Transverse colon (tissue), 4 donors: ENCODE results near the gene C15orf62.

Experiments used
- EP300 ChIP-seq: sonication (generic); formaldehyde crosslinking; IDR thresholded peaks from one replicate; pipeline ENCODE4 v1.6.1; 2017; ENCODE audit warnings: antibody characterized with exemption, low read depth
- POLR2A ChIP-seq: fragments of 450-650 bp; IDR thresholded peaks from one replicate; pipeline ENCODE4 v1.6.1; 2016; ENCODE audit warnings: antibody characterized with exemption, mild to moderate bottlenecking, moderate library complexity
- POLR2AphosphoS5 ChIP-seq, 3 donors: sonication (generic); formaldehyde crosslinking; IDR thresholded peaks; one replicate each; pipeline ENCODE4 v1.6.1; 2016; ENCODE audit warnings: antibody characterized with exemption in 3 of 3
- TF ChIP-seq, protein P1 (sequence below), 5 experiments: fragments of 200-600 bp in 3 of 5; fragments of 450-650 bp in 2 of 5; sonication (generic) in 3 of 5; IDR thresholded peaks; 1 replicate in 2 of 5; 2 replicates in 3 of 5; pipeline ENCODE4 v1.5.1; 2016 to 2017; ENCODE audit warnings: antibody characterized with exemption in 5 of 5, inconsistent platforms in 3 of 5, mild to moderate bottlenecking in 2 of 5, moderate library complexity in 1 of 5

GRCh38 chr15:40768521-40769273 lies 1.1 kb upstream of the C15orf62 start:
- TF ChIP-seq POLR2AphosphoS5 (IDR thresholded peaks at IDR 0.05), result peak in 1 of 3 donors; percentile 5
- TF ChIP-seq, protein P1, sequence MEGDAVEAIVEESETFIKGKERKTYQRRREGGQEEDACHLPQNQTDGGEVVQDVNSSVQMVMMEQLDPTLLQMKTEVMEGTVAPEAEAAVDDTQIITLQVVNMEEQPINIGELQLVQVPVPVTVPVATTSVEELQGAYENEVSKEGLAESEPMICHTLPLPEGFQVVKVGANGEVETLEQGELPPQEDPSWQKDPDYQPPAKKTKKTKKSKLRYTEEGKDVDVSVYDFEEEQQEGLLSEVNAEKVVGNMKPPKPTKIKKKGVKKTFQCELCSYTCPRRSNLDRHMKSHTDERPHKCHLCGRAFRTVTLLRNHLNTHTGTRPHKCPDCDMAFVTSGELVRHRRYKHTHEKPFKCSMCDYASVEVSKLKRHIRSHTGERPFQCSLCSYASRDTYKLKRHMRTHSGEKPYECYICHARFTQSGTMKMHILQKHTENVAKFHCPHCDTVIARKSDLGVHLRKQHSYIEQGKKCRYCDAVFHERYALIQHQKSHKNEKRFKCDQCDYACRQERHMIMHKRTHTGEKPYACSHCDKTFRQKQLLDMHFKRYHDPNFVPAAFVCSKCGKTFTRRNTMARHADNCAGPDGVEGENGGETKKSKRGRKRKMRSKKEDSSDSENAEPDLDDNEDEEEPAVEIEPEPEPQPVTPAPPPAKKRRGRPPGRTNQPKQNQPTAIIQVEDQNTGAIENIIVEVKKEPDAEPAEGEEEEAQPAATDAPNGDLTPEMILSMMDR (IDR thresholded peaks at IDR 0.05), result no peak
- no peak for TF ChIP-seq POLR2A
- no peak for TF ChIP-seq EP300
